IMR-90 (cell line): ENCODE data around the gene GPATCH8. TPM values are rescaled to one million over a fixed set of nuclear protein-coding genes. Genes with fewer than 3 reads are reported as not detected.

ENCODE experiments used
- ATAC-seq: fragments of 200-7000 bp; cut with Tn5 transposase; 2 replicates; pipeline ENCODE4 v1.9.1; 2020; ENCODE audit warnings: low read depth, mild to moderate bottlenecking, moderate library complexity
- BruUV-seq: library from RNA; stranded (reverse); fragments of 400-500 nt; replicated peaks from 2 replicates; lab custom pipeline; 2021; lab: Mats Ljungman, UMichigan
- CTCF ChIA-PET: fragments of 300-600 bp; formaldehyde crosslinking; extraction: SDS; loops from one replicate; lab custom pipeline; 2021; ENCODE audit warnings: antibody characterized with exemption; lab: Yijun Ruan, JAX
- POLR2A ChIA-PET: fragments of 300-600 bp; sonication (Branson Sonifier 250); formaldehyde crosslinking; loops from one replicate; lab custom pipeline; 2022; ENCODE audit warnings: antibody characterized with exemption; ENCODE audit not compliant: unreplicated experiment; lab: Charles Lee
- DNase-seq: peaks from one replicate; pipeline ENCODE4 v3.0.0; 2013
- H2AFZ ChIP-seq: replicated peaks from 2 replicates; pipeline ENCODE3; 2013; ENCODE audit warnings: low read length, mild to moderate bottlenecking; ENCODE audit not compliant: poor library complexity
- H2AK5ac ChIP-seq: 2 replicates; pipeline ENCODE4 v1.6.1; 2013; ENCODE audit warnings: low read depth, low read length, inconsistent platforms
- H2AK9ac ChIP-seq: replicated peaks from 2 replicates; pipeline ENCODE3; 2013; ENCODE audit warnings: mild to moderate bottlenecking, low read depth, low read length, moderate library complexity; ENCODE audit not compliant: poor library complexity
- H2BK120ac ChIP-seq: 2 replicates; pipeline ENCODE4 v1.6.1; 2013; ENCODE audit warnings: low read depth, low read length, inconsistent platforms
- H2BK15ac ChIP-seq: 3 replicates; pipeline ENCODE4 v1.6.1; 2013; ENCODE audit warnings: low read depth, low read length, inconsistent platforms
- H2BK20ac ChIP-seq: 2 replicates; pipeline ENCODE4 v1.6.1; 2013; ENCODE audit warnings: low read depth, mild to moderate bottlenecking, inconsistent platforms, low read length, moderate library complexity
- H2BK5ac ChIP-seq: 2 replicates; pipeline ENCODE4 v1.6.1; 2013; ENCODE audit warnings: mild to moderate bottlenecking, low read depth, low read length, inconsistent platforms; ENCODE audit not compliant: poor library complexity, severe bottlenecking
- H3K14ac ChIP-seq: replicated peaks from 2 replicates; pipeline ENCODE4 v1.6.1; 2013; ENCODE audit warnings: low read depth, low read length, inconsistent platforms
- H3K18ac ChIP-seq: 2 replicates; pipeline ENCODE4 v1.6.1; 2013; ENCODE audit warnings: low read depth, low read length, control low read depth
- H3K23ac ChIP-seq: 2 replicates; pipeline ENCODE4 v1.6.1; 2013; ENCODE audit warnings: low read depth, low read length, inconsistent platforms
- H3K27ac ChIP-seq: 2 replicates; pipeline ENCODE4 v1.5.1; 2013; ENCODE audit warnings: mild to moderate bottlenecking, control low read depth, low read length; ENCODE audit not compliant: insufficient read depth
- H3K27me3 ChIP-seq: 2 replicates; pipeline ENCODE4 v1.6.1; 2013; ENCODE audit warnings: low read length; ENCODE audit not compliant: control insufficient read depth, insufficient read depth
- H3K36me3 ChIP-seq: 2 replicates; pipeline ENCODE4 v1.6.1; 2013; ENCODE audit warnings: low read length, mixed read lengths; ENCODE audit not compliant: control insufficient read depth, insufficient read depth
- H3K4ac ChIP-seq: 2 replicates; pipeline ENCODE4 v1.6.1; 2013; ENCODE audit warnings: low read depth, low read length, inconsistent platforms
- H3K4me1 ChIP-seq: 2 replicates; pipeline ENCODE4 v1.6.1; 2013; ENCODE audit warnings: low read length, mixed read lengths; ENCODE audit not compliant: control insufficient read depth, insufficient read depth
- H3K4me2 ChIP-seq: 2 replicates; pipeline ENCODE4 v1.6.1; 2013; ENCODE audit warnings: low read depth, mild to moderate bottlenecking, control low read depth, low read length, moderate library complexity
- H3K4me3 ChIP-seq: 2 replicates; pipeline ENCODE4 v1.5.1; 2013; ENCODE audit warnings: low read depth, mild to moderate bottlenecking, control low read depth, low read length, moderate library complexity; ENCODE audit not compliant: insufficient read depth
- H3K56ac ChIP-seq: 2 replicates; pipeline ENCODE4 v1.6.1; 2013; ENCODE audit warnings: low read length, inconsistent platforms; ENCODE audit not compliant: insufficient read depth; ENCODE audit errors: extremely low read depth
- H3K79me1 ChIP-seq, 2 experiments: 2 replicates each; pipeline ENCODE4 v1.6.1; 2013; ENCODE audit warnings: low read length in 2 of 2, inconsistent platforms in 1 of 2, low read depth in 1 of 2
- H3K9ac ChIP-seq: 2 replicates; pipeline ENCODE4 v1.6.1; 2013; ENCODE audit warnings: low read depth, low read length, control low read depth
- H3K9me1 ChIP-seq: 2 replicates; pipeline ENCODE4 v1.6.1; 2013; ENCODE audit warnings: low read length, inconsistent platforms; ENCODE audit not compliant: insufficient read depth
- H3K9me3 ChIP-seq: 2 replicates; pipeline ENCODE4 v1.6.1; 2013; ENCODE audit warnings: low read length; ENCODE audit not compliant: control insufficient read depth, insufficient read depth
- H4K20me1 ChIP-seq: 2 replicates; pipeline ENCODE4 v1.6.1; 2013; ENCODE audit warnings: low read length, inconsistent platforms; ENCODE audit not compliant: insufficient read depth
- H4K5ac ChIP-seq: 2 replicates; pipeline ENCODE4 v1.6.1; 2013; ENCODE audit warnings: mild to moderate bottlenecking, low read depth, low read length, control low read depth
- H4K8ac ChIP-seq, 2 experiments: 2 replicates each; pipeline ENCODE4 v1.6.1; 2013; ENCODE audit warnings: low read depth in 2 of 2, low read length in 2 of 2, control low read depth in 1 of 2, inconsistent platforms in 1 of 2
- H4K91ac ChIP-seq: 2 replicates; pipeline ENCODE4 v1.6.1; 2013; ENCODE audit warnings: low read depth, low read length, inconsistent platforms; ENCODE audit not compliant: insufficient read depth
- BHLHE40 ChIP-seq: fragments of 150-350 bp; IDR thresholded peaks from 2 replicates; pipeline ENCODE4 v1.6.1; 2016; ENCODE audit warnings: mild to moderate bottlenecking, low read depth, low read length
- CEBPB ChIP-seq: IDR thresholded peaks from 2 replicates; pipeline ENCODE4 v1.6.1; 2012; ENCODE audit warnings: low read depth, low read length, improper control_type of control experiment
- CHD1 ChIP-seq: IDR thresholded peaks from 2 replicates; pipeline ENCODE4 v1.6.1; 2012; ENCODE audit warnings: low read depth, low read length, improper control_type of control experiment
- MAFK ChIP-seq: IDR thresholded peaks from 2 replicates; pipeline ENCODE4 v1.6.1; 2012; ENCODE audit warnings: low read depth, low read length, improper control_type of control experiment
- MAZ ChIP-seq: IDR thresholded peaks from 2 replicates; pipeline ENCODE4 v1.6.1; 2012; ENCODE audit warnings: low read depth, mild to moderate bottlenecking, low read length, improper control_type of control experiment, moderate library complexity, borderline replicate concordance
- MXI1 ChIP-seq: IDR thresholded peaks from 2 replicates; pipeline ENCODE4 v1.6.1; 2012; ENCODE audit warnings: low read depth, mild to moderate bottlenecking, low read length, moderate library complexity, borderline replicate concordance
- NFE2L2 ChIP-seq: fragments of 150-350 bp; IDR thresholded peaks from 2 replicates; pipeline ENCODE4 v1.6.1; 2016; ENCODE audit warnings: low read depth, mild to moderate bottlenecking, low read length
- POLR2A ChIP-seq: IDR thresholded peaks from 2 replicates; pipeline ENCODE4 v1.6.1; 2012; ENCODE audit warnings: mild to moderate bottlenecking, low read depth, low read length
- RAD21 ChIP-seq: IDR thresholded peaks from 2 replicates; pipeline ENCODE4 v1.6.1; 2012; ENCODE audit warnings: low read length, improper control_type of control experiment
- RFX5 ChIP-seq: IDR thresholded peaks from 2 replicates; pipeline ENCODE4 v1.8.0; 2012; ENCODE audit warnings: low read depth, mild to moderate bottlenecking, low read length, moderate library complexity
- SMC3 ChIP-seq: fragments of 150-350 bp; IDR thresholded peaks from 2 replicates; pipeline ENCODE4 v1.6.1; 2016; ENCODE audit warnings: low read depth, mild to moderate bottlenecking, antibody characterized with exemption, low read length, moderate library complexity
- WGBS, 2 experiments: methylation state at CpG; one replicate each; pipeline versions ENCODE4 v1.1.5 to v1.1.7; 2013; ENCODE audit warnings: missing lambda C conversion rate in 2 of 2; ENCODE audit not compliant: insufficient read length in 1 of 2; ENCODE audit errors: extremely low coverage in 2 of 2; 5-methylcytosine and 5-hydroxymethylcytosine counted together
- dilution Hi-C: fragments of 300-500 bp; cut with HindIII; formaldehyde crosslinking; loops from one replicate; pipeline ENCODE4 v1.14.3; 2018; ENCODE audit warnings: low sequenced_read_pairs; ENCODE audit not compliant: unreplicated experiment
- in situ Hi-C: fragments of 300-500 bp; cut with MboI; formaldehyde crosslinking; loops from 3 replicates; pipeline ENCODE4 v1.14.3; 2019; ENCODE audit warnings: low sequenced_read_pairs, inconsistent platforms, mixed read lengths
- intact Hi-C: fragments of 100-400 bp; cut with micrococcal nuclease; formaldehyde crosslinking; loops from 2 replicates; pipeline ENCODE4 v1.10.0; 2022
- polyA plus RNA-seq, 3 experiments: library from polyadenylated mRNA; depleted of rRNA; stranded (reverse); fragments of >200 nt; gene quantifications; 2 replicates each; pipeline ENCODE4 v1.2.3, GENCODE V29; 2012; ENCODE audit warnings: low replicate concordance in 1 of 3
- total RNA-seq: library from RNA; depleted of rRNA; stranded (reverse); fragments of >200 nt; gene quantifications from 2 replicates; pipeline ENCODE4 v1.2.3, GENCODE V29; 2012
- TF ChIP-seq, protein P1 (sequence below): conservative IDR thresholded peaks from 2 replicates; pipeline ENCODE4 v1.5.1; 2012; ENCODE audit warnings: mild to moderate bottlenecking, low read depth, low read length, improper control_type of control experiment
- TF ChIP-seq, protein P2 (sequence below): fragments of 150-350 bp; IDR thresholded peaks from 2 replicates; pipeline ENCODE4 v1.6.1; 2017; ENCODE audit warnings: mild to moderate bottlenecking, antibody characterized with exemption, low read length, low read depth
- TF ChIP-seq, protein P3 (sequence below): fragments of 150-350 bp; IDR thresholded peaks from 2 replicates; pipeline ENCODE4 v1.6.1; 2016; ENCODE audit warnings: low read depth, mild to moderate bottlenecking, low read length, moderate library complexity, borderline replicate concordance

Gene GPATCH8
- total and polyA plus RNA-seq, 2 of the 4 experiments (the other 2 are of a cell fraction): 8.8 to 13.2 TPM

DNA sequence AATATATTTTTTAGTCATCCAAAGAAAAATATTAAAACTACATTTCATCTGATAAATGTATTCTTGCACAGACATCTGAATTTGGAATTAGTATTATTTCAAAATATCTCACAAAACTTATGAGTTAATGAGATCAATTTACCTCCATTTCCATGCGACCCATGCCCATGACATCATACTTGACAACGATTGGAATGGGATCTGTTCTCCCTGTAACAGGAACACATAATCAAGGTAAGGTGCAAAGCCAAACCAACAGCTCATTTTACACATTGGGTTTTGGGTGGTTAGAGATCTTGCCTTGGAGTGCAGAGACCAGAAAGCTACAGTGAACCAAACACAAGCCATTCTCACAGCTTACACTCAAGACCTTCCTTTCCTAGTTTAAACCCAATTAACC, 66.9 kb downstream of the GPATCH8 start:
- DNase-seq: no peak
- peaks cover 19 to 57% of the 10 kb centered on the region in 2 experiments for H3K79me1 ChIP-seq
- H3K4me1 ChIP-seq: no peaks in the 10 kb centered on the region
- no peak overlapping the region for H2BK15ac ChIP-seq
- H4K20me1 ChIP-seq: no peaks in the 10 kb centered on the region; the same call in 1 of the 2 replicates
- H3K23ac ChIP-seq: 0 out of 2 replicates have a peak overlapping the region, but pooled peaks have one; percentile 3
- no peak overlapping the region for H3K4me3 ChIP-seq
- no peak overlapping the region for H3K4ac ChIP-seq
- dilution Hi-C loops (no loop called here), intact Hi-C loops (no loop called here), in situ Hi-C loops (no loop called here)
- no peak overlapping the region for H3K27ac ChIP-seq
- CTCF ChIA-PET: no interaction called here
- no peak overlapping the region for H2AFZ ChIP-seq
- no peak overlapping the region for H2BK120ac ChIP-seq
- peak overlapping the region; percentile 39; the same call in 1 of the 2 replicates for H2AK5ac ChIP-seq
- H4K91ac ChIP-seq: no peak overlapping the region
- H4K8ac ChIP-seq: no peak overlapping the region
- no peak overlapping the region for H3K9ac ChIP-seq
- H2BK5ac ChIP-seq: no peak overlapping the region
- no peak overlapping the region for H2AK9ac ChIP-seq
- no peak for ATAC-seq
- TF ChIP-seq NFE2L2: no peak
- TF ChIP-seq, protein P1, sequence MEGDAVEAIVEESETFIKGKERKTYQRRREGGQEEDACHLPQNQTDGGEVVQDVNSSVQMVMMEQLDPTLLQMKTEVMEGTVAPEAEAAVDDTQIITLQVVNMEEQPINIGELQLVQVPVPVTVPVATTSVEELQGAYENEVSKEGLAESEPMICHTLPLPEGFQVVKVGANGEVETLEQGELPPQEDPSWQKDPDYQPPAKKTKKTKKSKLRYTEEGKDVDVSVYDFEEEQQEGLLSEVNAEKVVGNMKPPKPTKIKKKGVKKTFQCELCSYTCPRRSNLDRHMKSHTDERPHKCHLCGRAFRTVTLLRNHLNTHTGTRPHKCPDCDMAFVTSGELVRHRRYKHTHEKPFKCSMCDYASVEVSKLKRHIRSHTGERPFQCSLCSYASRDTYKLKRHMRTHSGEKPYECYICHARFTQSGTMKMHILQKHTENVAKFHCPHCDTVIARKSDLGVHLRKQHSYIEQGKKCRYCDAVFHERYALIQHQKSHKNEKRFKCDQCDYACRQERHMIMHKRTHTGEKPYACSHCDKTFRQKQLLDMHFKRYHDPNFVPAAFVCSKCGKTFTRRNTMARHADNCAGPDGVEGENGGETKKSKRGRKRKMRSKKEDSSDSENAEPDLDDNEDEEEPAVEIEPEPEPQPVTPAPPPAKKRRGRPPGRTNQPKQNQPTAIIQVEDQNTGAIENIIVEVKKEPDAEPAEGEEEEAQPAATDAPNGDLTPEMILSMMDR: no peak
- TF ChIP-seq POLR2A: no peak
- TF ChIP-seq CEBPB: no peak
- TF ChIP-seq BHLHE40: no peak
- TF ChIP-seq, protein P2, sequence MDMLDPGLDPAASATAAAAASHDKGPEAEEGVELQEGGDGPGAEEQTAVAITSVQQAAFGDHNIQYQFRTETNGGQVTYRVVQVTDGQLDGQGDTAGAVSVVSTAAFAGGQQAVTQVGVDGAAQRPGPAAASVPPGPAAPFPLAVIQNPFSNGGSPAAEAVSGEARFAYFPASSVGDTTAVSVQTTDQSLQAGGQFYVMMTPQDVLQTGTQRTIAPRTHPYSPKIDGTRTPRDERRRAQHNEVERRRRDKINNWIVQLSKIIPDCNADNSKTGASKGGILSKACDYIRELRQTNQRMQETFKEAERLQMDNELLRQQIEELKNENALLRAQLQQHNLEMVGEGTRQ: no peak
- no peak for TF ChIP-seq CHD1
- TF ChIP-seq RAD21: no peak
- no peak for TF ChIP-seq RFX5
- TF ChIP-seq MXI1: no peak
- TF ChIP-seq, protein P3, sequence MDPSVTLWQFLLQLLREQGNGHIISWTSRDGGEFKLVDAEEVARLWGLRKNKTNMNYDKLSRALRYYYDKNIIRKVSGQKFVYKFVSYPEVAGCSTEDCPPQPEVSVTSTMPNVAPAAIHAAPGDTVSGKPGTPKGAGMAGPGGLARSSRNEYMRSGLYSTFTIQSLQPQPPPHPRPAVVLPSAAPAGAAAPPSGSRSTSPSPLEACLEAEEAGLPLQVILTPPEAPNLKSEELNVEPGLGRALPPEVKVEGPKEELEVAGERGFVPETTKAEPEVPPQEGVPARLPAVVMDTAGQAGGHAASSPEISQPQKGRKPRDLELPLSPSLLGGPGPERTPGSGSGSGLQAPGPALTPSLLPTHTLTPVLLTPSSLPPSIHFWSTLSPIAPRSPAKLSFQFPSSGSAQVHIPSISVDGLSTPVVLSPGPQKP: no peak
- no peak for TF ChIP-seq SMC3
- TF ChIP-seq MAZ: no peak
- no peak for TF ChIP-seq MAFK
- WGBS, 2 experiments: no CpG with 5 or more reads among the region's 2 CpGs
- no peak overlapping the region for H3K14ac ChIP-seq
- H3K56ac ChIP-seq: no peak overlapping the region
- no peaks in the 10 kb centered on the region for H3K9me3 ChIP-seq
- no peak overlapping the region for H3K18ac ChIP-seq
- no peaks in the 10 kb centered on the region for H3K27me3 ChIP-seq
- POLR2A ChIA-PET: no interaction called here
- H3K9me1 ChIP-seq: peaks cover 4% of the 10 kb centered on the region
- BruUV-seq: no TSS peak
- no peak overlapping the region for H3K4me2 ChIP-seq
- no peak overlapping the region for H2BK20ac ChIP-seq
- H3K36me3 ChIP-seq: peaks cover 22% of the 10 kb centered on the region
- no peak overlapping the region for H4K5ac ChIP-seq
